ENCODE data around the gene HOXB6. TPM values are rescaled to one million over a fixed set of nuclear protein-coding genes. Genes with fewer than 3 reads are reported as not detected.

HOXB6 gene
- total RNA-seq, 4 donors from 2014 or later = 34.3 to 98.4 (median 66.7) TPM

GRCh38 chr17:48578616-48579470, 25.9 kb downstream of the HOXB6 start:
- Histone ChIP-seq H3K4me1 (peaks cover 0 to 58% (median 5%) of the 10 kb centered on the region in 4 donors), H3K27me3 (no peaks in the 10 kb centered on the region)
- DNase-seq = peak in 1 of 3 donors; percentile 55

GRCh38 chr17:48577946-48578615, 26.7 kb downstream of the HOXB6 start, which contains the start of gene HOXB4:
HOXB4 (minus strand) TSS chr17:48578350; CDS start chr17:48578319, 31 bp downstream.
- H3K36me3 ChIP-seq = peaks cover 0 to 4% (median 0%) of the 10 kb centered on the region in 3 donors
- peak within 1 kb of the TSS; percentile 77 to 92 (median 82) for H3K27ac ChIP-seq
- TF ChIP-seq POLR2A (IDR thresholded peaks at IDR 0.05) (no peak), CTCF (IDR thresholded peaks at IDR 0.05) (no peak)
- DNase-seq = peak; percentile 81 to 94 (median 90)
- H3K27me3 ChIP-seq = no peaks in the 10 kb centered on the region
- peak within 1 kb of the TSS; percentile 60 to 82 (median 65) for H3K4me3 ChIP-seq
- peaks cover 0 to 51% (median 5%) of the 10 kb centered on the region in 4 donors for H3K4me1 ChIP-seq
- no peaks in the 10 kb centered on the region for H3K9me3 ChIP-seq

More at GRCh38 chr17:48578616-48579470, 25.9 kb downstream of the HOXB6 start:
- Histone ChIP-seq H3K27ac (peak overlapping the region; percentile 77 to 92 (median 82)), H3K36me3 (peaks cover 0 to 4% (median 0%) of the 10 kb centered on the region in 3 donors), H3K9me3 (no peaks in the 10 kb centered on the region), H3K4me3 (peak overlapping the region; percentile 60 to 82 (median 65))
- no peak for TF ChIP-seq CTCF (IDR thresholded peaks at IDR 0.05)
- no peak for TF ChIP-seq POLR2A (IDR thresholded peaks at IDR 0.05)

GRCh38 chr17:48577330-48577945, 27.3 kb downstream of the HOXB6 start:
- Histone ChIP-seq H3K4me3 (peak overlapping the region; percentile 60 to 82 (median 65)), H3K27me3 (no peaks in the 10 kb centered on the region), H3K9me3 (no peaks in the 10 kb centered on the region), H3K4me1 (peaks cover 0 to 46% (median 5%) of the 10 kb centered on the region in 4 donors), H3K36me3 (peaks cover 0 to 4% (median 0%) of the 10 kb centered on the region in 3 donors), H3K27ac (peak overlapping the region; percentile 77 to 92 (median 82))
- TF ChIP-seq POLR2A (IDR thresholded peaks at IDR 0.05) (no peak), CTCF (IDR thresholded peaks at IDR 0.05) (no peak)
- peak in 2 of 3 donors; percentile 57 for DNase-seq

GRCh38 chr17:48576479-48577309, 28.1 kb downstream of the HOXB6 start:
- peak in 2 of 3 donors; percentile 56 to 60 for DNase-seq
- H3K4me1 ChIP-seq = peaks cover 0 to 48% (median 5%) of the 10 kb centered on the region in 4 donors

More at GRCh38 chr17:48576479-48577309, 28.1 kb downstream of the HOXB6 start:
- Histone ChIP-seq H3K27me3 (no peaks in the 10 kb centered on the region), H3K36me3 (peaks cover 0 to 4% (median 0%) of the 10 kb centered on the region in 3 donors), H3K4me3 (peak overlapping the region; percentile 60 to 82 (median 65)), H3K27ac (peak overlapping the region; percentile 77 to 92 (median 82)), H3K9me3 (no peaks in the 10 kb centered on the region)
- TF ChIP-seq CTCF (IDR thresholded peaks at IDR 0.05) (no peak), POLR2A (IDR thresholded peaks at IDR 0.05) (no peak)
